ENCODE measurements around the gene AJM1. TPM values are rescaled to one million over a fixed set of nuclear protein-coding genes. Genes with fewer than 3 reads are reported as not detected.

The AJM1 gene
- total RNA-seq, 6 experiments from 2014 or later, result 1.7 to 2.8 (median 2.6) TPM

- TF ChIP-seq POLR2A (IDR thresholded peaks at IDR 0.05), result peak; percentile 85
- TF ChIP-seq, protein P1, sequence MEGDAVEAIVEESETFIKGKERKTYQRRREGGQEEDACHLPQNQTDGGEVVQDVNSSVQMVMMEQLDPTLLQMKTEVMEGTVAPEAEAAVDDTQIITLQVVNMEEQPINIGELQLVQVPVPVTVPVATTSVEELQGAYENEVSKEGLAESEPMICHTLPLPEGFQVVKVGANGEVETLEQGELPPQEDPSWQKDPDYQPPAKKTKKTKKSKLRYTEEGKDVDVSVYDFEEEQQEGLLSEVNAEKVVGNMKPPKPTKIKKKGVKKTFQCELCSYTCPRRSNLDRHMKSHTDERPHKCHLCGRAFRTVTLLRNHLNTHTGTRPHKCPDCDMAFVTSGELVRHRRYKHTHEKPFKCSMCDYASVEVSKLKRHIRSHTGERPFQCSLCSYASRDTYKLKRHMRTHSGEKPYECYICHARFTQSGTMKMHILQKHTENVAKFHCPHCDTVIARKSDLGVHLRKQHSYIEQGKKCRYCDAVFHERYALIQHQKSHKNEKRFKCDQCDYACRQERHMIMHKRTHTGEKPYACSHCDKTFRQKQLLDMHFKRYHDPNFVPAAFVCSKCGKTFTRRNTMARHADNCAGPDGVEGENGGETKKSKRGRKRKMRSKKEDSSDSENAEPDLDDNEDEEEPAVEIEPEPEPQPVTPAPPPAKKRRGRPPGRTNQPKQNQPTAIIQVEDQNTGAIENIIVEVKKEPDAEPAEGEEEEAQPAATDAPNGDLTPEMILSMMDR (IDR thresholded peaks at IDR 0.05), result no peak
- Histone ChIP-seq H3K4me3 (peak within 1 kb of the TSS; percentile 80 to 97 (median 86)), H3K36me3 (peaks cover 0 to 5% (median 0%) of the 10 kb centered on the region in 4 donors), H3K4me1 (peaks cover 0 to 50% (median 16%) of the 10 kb centered on the region in 4 donors), H3K9me3 (no peaks in the 10 kb centered on the region), H3K27ac (peak within 1 kb of the TSS; percentile 91 to 99 (median 97)), H3K27me3 (no peaks in the 10 kb centered on the region)
- intact Hi-C loops (cut with DNase I), result loop anchor here (10.0 kb wide), 2 partner anchors 49 to 59 kb away; partner anchors contain the start of genes C8G (in 1 of the 2) and FBXW5 (in 1 of the 2)
- whole genome bisulfite sequencing (ENCODE audit: insufficient coverage, low coverage, low lambda C conversion rate, missing lambda C conversion rate), result 0% methylated on average over 1 of the region's 88 CpGs
- ATAC-seq (peak; percentile 76 to 96 (median 89)), DNase-seq (peak; percentile 99)
Measured at GRCh38 chr9:136885950-136886578, 43.8 kb downstream of the AJM1 start, which contains the start of gene TRAF2. TSS of gene TRAF2 (plus strand) at chr9:136886516. CDS start at chr9:136898741, 12,225 bp downstream.

DNA sequence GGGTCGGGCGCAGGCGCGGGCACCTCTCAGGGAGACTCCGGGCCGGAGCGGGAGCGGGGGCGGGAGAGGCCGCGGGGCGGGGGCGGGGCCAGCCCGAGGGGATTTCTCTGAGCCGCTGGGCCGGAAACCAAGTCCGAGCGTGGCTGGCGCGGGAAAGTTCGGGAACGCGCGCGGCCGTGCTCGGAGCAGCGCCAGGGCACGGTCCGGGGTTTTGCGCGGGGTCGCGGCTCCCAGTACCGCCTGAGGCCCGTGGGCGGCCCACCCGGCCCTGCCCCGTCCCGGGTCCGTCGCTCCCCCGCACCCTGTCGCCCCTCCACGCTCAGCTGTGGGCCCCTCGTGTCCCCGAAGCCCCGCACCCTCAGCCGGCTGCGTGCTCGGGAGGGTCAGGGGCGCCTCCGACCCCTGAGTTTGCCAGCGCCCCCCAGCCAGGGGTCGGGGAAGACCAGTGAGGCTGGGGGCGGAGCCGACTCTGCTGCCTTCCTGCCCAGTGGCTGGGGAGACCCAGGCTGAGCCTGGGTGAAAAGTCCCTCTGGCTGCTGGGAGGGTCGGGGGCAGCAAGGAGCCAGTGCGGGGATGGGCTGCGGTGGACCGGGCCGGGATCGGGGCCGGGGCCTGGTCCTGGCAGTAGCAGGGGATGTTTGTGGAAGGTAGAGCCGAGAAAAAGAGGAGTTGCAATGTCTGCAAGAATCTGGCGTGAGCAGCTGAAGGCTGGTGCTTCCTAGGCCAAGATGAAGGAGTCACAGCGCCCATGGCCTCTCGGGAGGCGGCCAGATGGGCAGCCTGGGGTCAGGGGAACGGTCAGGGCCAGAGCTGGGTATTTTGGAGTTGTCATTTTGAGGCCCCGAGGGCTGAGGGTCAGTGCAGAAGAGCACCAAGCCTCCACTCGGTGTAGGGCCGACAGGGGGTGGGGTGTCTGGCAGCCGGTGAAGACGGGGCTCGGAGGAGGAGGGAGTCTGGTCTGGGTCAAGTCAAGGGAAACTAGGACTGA, 44.6 kb downstream of the AJM1 start:
- intact Hi-C loops (cut with DNase I), result loop anchor here (10.0 kb wide), 2 partner anchors 48 to 58 kb away; partner anchors contain the start of genes C8G (in 1 of the 2) and FBXW5 (in 1 of the 2)
- peaks cover 0 to 48% (median 13%) of the 10 kb centered on the region in 4 donors for H3K4me1 ChIP-seq
- H3K4me3 ChIP-seq, result peak overlapping the region; percentile 80 to 97 (median 86)
- H3K27ac ChIP-seq, result peak overlapping the region; percentile 91 to 99 (median 97)
- no peaks in the 10 kb centered on the region for H3K27me3 ChIP-seq
- H3K36me3 ChIP-seq, result peaks cover 0 to 5% (median 0%) of the 10 kb centered on the region in 4 donors
- H3K9me3 ChIP-seq, result no peaks in the 10 kb centered on the region
- ATAC-seq (peak; percentile 4 to 24 (median 11)), DNase-seq (peak in 1 of 3 donors; percentile 52)
- TF ChIP-seq POLR2A (IDR thresholded peaks at IDR 0.05), result no peak
- TF ChIP-seq, protein P1 (IDR thresholded peaks at IDR 0.05), result no peak
- 0% methylated on average over 20 of the region's 76 CpGs for WGBS (ENCODE audit: insufficient coverage, low coverage, low lambda C conversion rate, missing lambda C conversion rate)

DNA sequence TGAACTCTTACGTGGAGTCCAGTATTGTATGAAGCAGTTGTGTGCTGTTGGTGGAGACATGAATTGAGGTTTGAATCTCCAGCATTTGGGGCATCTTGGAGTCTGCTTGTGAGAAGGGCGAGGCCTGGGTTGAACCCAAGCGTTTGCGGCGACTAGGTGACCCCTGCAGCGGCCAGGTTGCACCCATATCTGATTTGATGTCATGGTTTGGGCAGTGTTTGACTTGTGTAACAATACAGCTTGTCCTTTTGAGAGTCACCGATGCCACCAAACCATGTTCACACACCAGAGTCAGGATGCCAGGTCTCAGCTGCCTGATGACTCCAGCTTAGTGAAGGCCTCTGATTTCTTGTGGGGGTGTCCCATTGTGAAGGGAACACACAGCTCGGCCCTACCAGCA, 46.2 kb downstream of the AJM1 start:
- H3K27me3 ChIP-seq, result no peaks in the 10 kb centered on the region
- H3K4me3 ChIP-seq, result no peak overlapping the region
- no peak for TF ChIP-seq POLR2A (IDR thresholded peaks at IDR 0.05)
- TF ChIP-seq, protein P1 (IDR thresholded peaks at IDR 0.05), result no peak
- 47% methylated on average over 3 of the region's 8 CpGs for WGBS (ENCODE audit: insufficient coverage, low coverage, low lambda C conversion rate, missing lambda C conversion rate)
- peak overlapping the region in 1 of 3 donors; percentile 99 for H3K27ac ChIP-seq
- H3K9me3 ChIP-seq, result no peaks in the 10 kb centered on the region
- ATAC-seq, result peak in 3 of 4 donors; percentile 13 to 25 (median 16)
- intact Hi-C loops (cut with DNase I), result loop anchor here (10.0 kb wide), 2 partner anchors 46 to 56 kb away; partner anchors contain the start of genes C8G (in 1 of the 2) and FBXW5 (in 1 of the 2)
- DNase-seq, result peak in 1 of 3 donors; percentile 70
- peaks cover 0 to 33% (median 5%) of the 10 kb centered on the region in 4 donors for H3K4me1 ChIP-seq
- H3K36me3 ChIP-seq, result peaks cover 0 to 5% (median 0%) of the 10 kb centered on the region in 4 donors

DNA sequence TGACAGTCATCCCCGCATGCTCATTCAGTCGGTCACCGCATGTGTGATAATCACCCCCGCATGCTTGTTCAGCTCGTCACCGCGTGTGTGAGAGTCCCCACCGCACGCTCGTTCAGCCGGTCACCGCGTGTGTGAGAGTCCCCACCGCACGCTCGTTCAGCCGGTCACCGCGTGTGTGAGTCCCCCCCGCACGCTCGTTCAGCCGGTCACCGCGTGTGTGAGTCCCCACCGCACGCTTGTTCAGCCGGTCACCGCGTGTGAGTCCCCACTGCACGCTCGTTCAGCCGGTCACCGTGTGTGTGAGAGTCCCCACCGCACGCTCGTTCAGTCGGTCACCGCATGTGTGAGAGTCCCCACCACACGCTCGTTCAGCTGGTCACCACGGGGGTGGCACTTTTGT, 47.6 kb downstream of the AJM1 start:
- DNase-seq (no peak), ATAC-seq (no peak)
- H3K9me3 ChIP-seq, result no peaks in the 10 kb centered on the region
- no peaks in the 10 kb centered on the region for H3K27me3 ChIP-seq
- H3K27ac ChIP-seq, result no peak overlapping the region
- H3K4me3 ChIP-seq, result no peak overlapping the region
- peaks cover 0 to 27% (median 5%) of the 10 kb centered on the region in 4 donors for H3K4me1 ChIP-seq
- H3K36me3 ChIP-seq, result peaks cover 0 to 5% (median 0%) of the 10 kb centered on the region in 4 donors
- intact Hi-C loops (cut with DNase I), result loop anchor here (10.0 kb wide), 2 partner anchors 45 to 55 kb away; partner anchors contain the start of genes C8G (in 1 of the 2) and FBXW5 (in 1 of the 2)
- 95% methylated on average over 38 of the region's 42 CpGs for WGBS (ENCODE audit: insufficient coverage, low coverage, low lambda C conversion rate, missing lambda C conversion rate)
- TF ChIP-seq, protein P1 (IDR thresholded peaks at IDR 0.05), result no peak
- no peak for TF ChIP-seq POLR2A (IDR thresholded peaks at IDR 0.05)
